Prostate gland (tissue), 2 donors: ENCODE measurements around the gene NDUFB3.

Experiments used
- CTCF ChIP-seq, 4 experiments: fragments of 200-600 bp in 2 of 4; fragments of 450-650 bp in 2 of 4; sonication (generic) in 2 of 4; IDR thresholded peaks; 1 replicate in 3 of 4; 2 replicates in 1 of 4; pipeline ENCODE4 v1.5.1; 2016 to 2019; ENCODE audit warnings: antibody characterized with exemption in 4 of 4, mild to moderate bottlenecking in 2 of 4, moderate library complexity in 2 of 4
- POLR2A ChIP-seq: fragments of 450-650 bp; IDR thresholded peaks from one replicate; pipeline ENCODE4 v1.6.1; 2016; ENCODE audit warnings: antibody characterized with exemption, mild to moderate bottlenecking
- POLR2AphosphoS5 ChIP-seq: sonication (generic); formaldehyde crosslinking; IDR thresholded peaks from one replicate; pipeline ENCODE4 v1.6.1; 2017; ENCODE audit warnings: antibody characterized with exemption

DNA sequence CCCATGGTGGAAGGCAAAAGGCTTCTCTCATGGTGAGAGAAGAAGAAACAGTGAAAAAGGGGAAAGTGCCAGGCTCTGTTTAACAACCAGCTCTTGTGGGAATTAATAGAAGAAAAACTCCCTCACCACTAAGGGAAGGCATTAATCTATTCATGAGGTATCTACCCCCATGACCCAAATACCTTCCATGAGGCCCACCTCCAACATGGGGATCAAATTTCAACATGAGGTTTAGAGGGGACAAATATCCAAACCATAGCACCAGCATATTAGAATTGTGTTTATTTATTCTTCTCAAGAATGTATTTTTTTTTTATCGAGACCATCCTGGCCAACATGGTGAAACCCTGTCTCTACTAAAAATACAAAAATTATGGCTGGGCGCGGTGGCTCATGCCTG lies 39.3 kb downstream of the NDUFB3 start:
- TF ChIP-seq CTCF (IDR thresholded peaks at IDR 0.05) (no peak), POLR2A (no peak), POLR2AphosphoS5 (no peak)
